OCI-LY7 (cell line): ENCODE measurements around the gene TXNL1. TPM values are rescaled to one million over a fixed set of nuclear protein-coding genes. Genes with fewer than 3 reads are reported as not detected.

Source experiments
- BruUV-seq: library from RNA; stranded (reverse); fragments of 400-500 nt; replicated peaks from 2 replicates; lab custom pipeline; 2021; lab: Mats Ljungman, UMichigan
- CTCF ChIA-PET: fragments of 300-600 bp; sonication (Branson Sonifier 250); formaldehyde crosslinking; loops from one replicate; lab custom pipeline; 2022; ENCODE audit warnings: antibody characterized with exemption; ENCODE audit not compliant: unreplicated experiment; lab: Charles Lee
- POLR2A ChIA-PET: fragments of 300-600 bp; sonication (Branson Sonifier 250); formaldehyde crosslinking; loops from one replicate; lab custom pipeline; 2022; ENCODE audit warnings: antibody characterized with exemption; lab: Charles Lee
- DNase-seq: peaks from one replicate; pipeline ENCODE4 v3.0.0-alpha.2; 2015; ENCODE audit warnings: low spot score
- H2AFZ ChIP-seq: fragments of 200-600 bp; sonication (generic), shearing (Covaris generic); 2 replicates; pipeline ENCODE4 v1.6.1; 2014; ENCODE audit warnings: mild to moderate bottlenecking, antibody characterized with exemption, low read length, moderate library complexity
- H3K27ac ChIP-seq: fragments of 200-600 bp; sonication (generic); 2 replicates; pipeline ENCODE4 v1.5.1; 2014; ENCODE audit warnings: mixed run types, low read depth, mild to moderate bottlenecking, moderate library complexity, low read length, inconsistent platforms; ENCODE audit not compliant: poor library complexity, severe bottlenecking
- H3K36me3 ChIP-seq: fragments of 200-600 bp; sonication (generic); 2 replicates; pipeline ENCODE4 v1.6.1; 2014; ENCODE audit warnings: mild to moderate bottlenecking, antibody characterized with exemption, low read length, moderate library complexity, mixed read lengths; ENCODE audit not compliant: insufficient read depth
- H3K4me1 ChIP-seq: fragments of 200-600 bp; sonication (generic); 2 replicates; pipeline ENCODE4 v1.5.1; 2014; ENCODE audit warnings: mild to moderate bottlenecking, low read length; ENCODE audit not compliant: insufficient read depth, poor library complexity, severe bottlenecking
- H3K4me2 ChIP-seq: fragments of 200-600 bp; sonication (generic); 2 replicates; pipeline ENCODE4 v1.6.1; 2014; ENCODE audit warnings: mild to moderate bottlenecking, low read length
- H3K4me3 ChIP-seq: fragments of 200-600 bp; sonication (generic); 2 replicates; pipeline ENCODE4 v1.5.1; 2014; ENCODE audit warnings: mild to moderate bottlenecking, low read depth, low read length; ENCODE audit not compliant: poor library complexity, severe bottlenecking
- H3K79me2 ChIP-seq: fragments of 200-600 bp; sonication (generic); 2 replicates; pipeline ENCODE4 v1.6.1; 2016; ENCODE audit warnings: low read depth, mild to moderate bottlenecking, low read length, moderate library complexity, mixed read lengths; ENCODE audit not compliant: insufficient read depth
- H3K9me2 ChIP-seq: fragments of 200-600 bp; sonication (generic); 2 replicates; pipeline ENCODE4 v1.6.1; 2016; ENCODE audit warnings: mild to moderate bottlenecking, low read length, mixed read lengths; ENCODE audit not compliant: insufficient read depth
- H3K9me3 ChIP-seq: fragments of 200-600 bp; sonication (generic); 2 replicates; pipeline ENCODE4 v1.6.1; 2014; ENCODE audit warnings: mild to moderate bottlenecking, mixed run types, low read length, mixed read lengths
- H4K20me1 ChIP-seq: fragments of 200-600 bp; sonication (generic); 2 replicates; pipeline ENCODE4 v1.6.1; 2014; ENCODE audit warnings: mild to moderate bottlenecking, antibody characterized with exemption, low read length, moderate library complexity, mixed read lengths; ENCODE audit not compliant: insufficient read depth
- CTCF ChIP-seq: fragments of 200-600 bp; sonication (generic); conservative IDR thresholded peaks from 2 replicates; pipeline ENCODE4 v1.5.1; 2014; ENCODE audit warnings: mild to moderate bottlenecking, antibody characterized with exemption, low read length, moderate library complexity, mixed read lengths
- EZH2phosphoT487 ChIP-seq: fragments of 200-600 bp; sonication (generic); IDR thresholded peaks from 2 replicates; pipeline ENCODE4 v1.6.1; 2018; ENCODE audit warnings: low read depth, borderline replicate concordance, mild to moderate bottlenecking, mixed run types, antibody characterized with exemption, low read length, moderate library complexity, mixed read lengths
- intact Hi-C: fragments of 100-400 bp; cut with micrococcal nuclease; formaldehyde crosslinking; loops from one replicate; pipeline ENCODE4 v1.10.0; 2022; ENCODE audit not compliant: unreplicated experiment
- total RNA-seq, 2 experiments: library from RNA; depleted of rRNA in 1 of 2; stranded (reverse); fragments of >200 nt in 1 of 2; shearing (Covaris generic) in 1 of 2; gene quantifications; 2 replicates each; pipeline ENCODE4 v1.2.3, GENCODE V29; 2014 to 2022

The TXNL1 gene
- total RNA-seq, 2 experiments from 2014 or later = 13.9 to 42.5 TPM

- Histone ChIP-seq H2AFZ (no peak overlapping the region), H3K9me2 (no peaks in the 10 kb centered on the region), H3K36me3 (no peaks in the 10 kb centered on the region), H3K4me1 (no peaks in the 10 kb centered on the region), H3K4me3 (no peak overlapping the region), H3K79me2 (no peaks in the 10 kb centered on the region), H3K27ac (no peak overlapping the region), H4K20me1 (no peaks in the 10 kb centered on the region), H3K9me3 (no peaks in the 10 kb centered on the region), H3K4me2 (no peak overlapping the region)
- intact Hi-C loops = no loop called here
- POLR2A ChIA-PET = no interaction called here
- CTCF ChIA-PET = no interaction called here
- no peak for DNase-seq
- TF ChIP-seq CTCF = no peak
- TF ChIP-seq EZH2phosphoT487 = no peak
- no TSS peak for BruUV-seq
Observed at GRCh38 chr18:56565551-56566345, 72.6 kb downstream of the TXNL1 start.

- H3K4me3 ChIP-seq = no peak overlapping the region
- intact Hi-C loops = no loop called here
- no peaks in the 10 kb centered on the region for H3K9me2 ChIP-seq
- H3K27ac ChIP-seq = no peak overlapping the region
- no peaks in the 10 kb centered on the region for H3K9me3 ChIP-seq
- no peaks in the 10 kb centered on the region for H3K79me2 ChIP-seq
- ChIA-PET CTCF (no interaction called here), POLR2A (interaction anchor here (1.6 kb wide), 1 partner anchor 113 kb away, joined by 3 read pairs; no protein-coding TSS in a partner anchor)
- DNase-seq = no peak
- TF ChIP-seq EZH2phosphoT487 (no peak), CTCF (no peak)
- H3K4me1 ChIP-seq = no peaks in the 10 kb centered on the region
- no TSS peak for BruUV-seq
- H2AFZ ChIP-seq = no peak overlapping the region
- no peaks in the 10 kb centered on the region for H4K20me1 ChIP-seq
- H3K4me2 ChIP-seq = no peak overlapping the region
- no peaks in the 10 kb centered on the region for H3K36me3 ChIP-seq
Observed at GRCh38 chr18:56565046-56565445, 73.3 kb downstream of the TXNL1 start.

GRCh38 chr18:56563568-56563967 is 74.8 kb downstream of the TXNL1 start:
- DNase-seq = peak; percentile 1
- H3K4me3 ChIP-seq = no peak overlapping the region
- H3K79me2 ChIP-seq = no peaks in the 10 kb centered on the region
- POLR2A ChIA-PET = interaction anchor here (1.6 kb wide), 1 partner anchor 112 kb away, joined by 3 read pairs; no protein-coding TSS in a partner anchor
- intact Hi-C loops = no loop called here
- BruUV-seq = no TSS peak
- H3K27ac ChIP-seq = no peak overlapping the region
- no peaks in the 10 kb centered on the region for H3K36me3 ChIP-seq
- no peaks in the 10 kb centered on the region for H3K9me3 ChIP-seq
- H4K20me1 ChIP-seq = no peaks in the 10 kb centered on the region
- TF ChIP-seq CTCF = peak; percentile 22; the same call in 1 of the 2 replicates
- no peak for TF ChIP-seq EZH2phosphoT487
- H3K4me2 ChIP-seq = no peak overlapping the region
- no peak overlapping the region for H2AFZ ChIP-seq
- CTCF ChIA-PET = no interaction called here
- H3K9me2 ChIP-seq = no peaks in the 10 kb centered on the region
- H3K4me1 ChIP-seq = no peaks in the 10 kb centered on the region
